GM18511 (cell line): ENCODE data around the gene GNB5.
"Not testable (repeated sequence)": the region's sequence is repeated elsewhere in the genome, so short reads cannot be mapped to it uniquely, and the experiment has no call there.

Experiments
- ATAC-seq: cut with Tn5 transposase; IDR thresholded peaks from one replicate; pipeline ENCODE4 v1.9.1; 2021; ENCODE audit warnings: mild to moderate bottlenecking, moderate library complexity; ENCODE audit not compliant: unreplicated experiment

Gene GNB5

GRCh38 chr15:52171807-52172206 lies 19.4 kb downstream of the GNB5 start:
- no peak for ATAC-seq

- no peak for ATAC-seq
Observed at GRCh38 chr15:52171386-52171785, 19.8 kb downstream of the GNB5 start.

- ATAC-seq, result not testable (repeated sequence)
Observed at GRCh38 chr15:52170199-52170598, 21.0 kb downstream of the GNB5 start.

GRCh38 chr15:52165494-52166131 lies 25.6 kb downstream of the GNB5 start:
- ATAC-seq, result not testable (repeated sequence)

- ATAC-seq, result no peak
Observed at GRCh38 chr15:52164631-52165265, 26.4 kb downstream of the GNB5 start.

- no peak for ATAC-seq
Observed at GRCh38 chr15:52163321-52164190, 27.6 kb downstream of the GNB5 start.

GRCh38 chr15:52162876-52163275 lies 28.3 kb downstream of the GNB5 start:
- ATAC-seq, result no peak

GRCh38 chr15:52162260-52162659 lies 28.9 kb downstream of the GNB5 start:
- no peak for ATAC-seq

GRCh38 chr15:52161406-52161966 lies 29.7 kb downstream of the GNB5 start:
- no peak for ATAC-seq

- ATAC-seq, result no peak
Observed at GRCh38 chr15:52159645-52160044, 31.5 kb downstream of the GNB5 start.

- no peak for ATAC-seq
Observed at GRCh38 chr15:52158084-52158765, 33.0 kb downstream of the GNB5 start.

GRCh38 chr15:52155878-52156277 lies 35.3 kb downstream of the GNB5 start:
- no peak for ATAC-seq

GRCh38 chr15:52154896-52155865 lies 36.0 kb downstream of the GNB5 start:
- ATAC-seq, result no peak

GRCh38 chr15:52153900-52154895 lies 37.0 kb downstream of the GNB5 start:
- ATAC-seq, result no peak

- no peak for ATAC-seq
Observed at GRCh38 chr15:52151353-52151752, 39.8 kb downstream of the GNB5 start.

GRCh38 chr15:52150871-52151270 lies 40.3 kb downstream of the GNB5 start:
- ATAC-seq, result no peak

- no peak for ATAC-seq
Observed at GRCh38 chr15:52150043-52150825, 41.0 kb downstream of the GNB5 start.

- no peak for ATAC-seq
Observed at GRCh38 chr15:52148403-52148802, 42.8 kb downstream of the GNB5 start.
